GM12891 (cell line): Measurements from ENCODE around the gene AGBL1.

Source experiments
- PAX5 ChIP-seq: IDR thresholded peaks from 2 replicates; pipeline ENCODE4 v1.6.1; 2011; ENCODE audit warnings: low read length, moderate library complexity, mild to moderate bottlenecking; ENCODE audit not compliant: insufficient read depth, severe bottlenecking
- POLR2A ChIP-seq: IDR thresholded peaks from 2 replicates; pipeline ENCODE4 v1.6.1; 2011; ENCODE audit warnings: low read depth, low read length, control low read depth
- POLR2AphosphoS5 ChIP-seq: IDR thresholded peaks from 2 replicates; pipeline ENCODE4 v1.6.1; 2011; ENCODE audit warnings: low read depth, low read length, control low read depth
- POU2F2 ChIP-seq: IDR thresholded peaks from 2 replicates; pipeline ENCODE4 v1.6.1; 2011; ENCODE audit warnings: low read depth, mild to moderate bottlenecking, control low read depth, low read length, moderate library complexity
- SPI1 ChIP-seq: IDR thresholded peaks from 2 replicates; pipeline ENCODE4 v1.6.1; 2011; ENCODE audit warnings: low read depth, low read length, control low read depth
- TAF1 ChIP-seq: IDR thresholded peaks from 2 replicates; pipeline ENCODE4 v1.6.1; 2011; ENCODE audit warnings: low read depth, low read length, control low read depth

- TF ChIP-seq TAF1 (no peak), PAX5 (no peak), POLR2AphosphoS5 (no peak), POLR2A (no peak), SPI1 (no peak), POU2F2 (no peak)
Observed at GRCh38 chr15:86322629-86323028, 243.0 kb downstream of the AGBL1 start.
